GM18505 (cell line): ENCODE results near the gene MFAP3L.
A peak's percentile ranks its signal among the peaks of the same experiment; 100 is the strongest.

Experiments
- ATAC-seq: cut with Tn5 transposase; IDR thresholded peaks from one replicate; pipeline ENCODE4 v1.9.1; 2021; ENCODE audit not compliant: unreplicated experiment
- POLR2A ChIP-seq: IDR thresholded peaks from 4 replicates; pipeline ENCODE4 v1.6.1; 2011; ENCODE audit warnings: borderline replicate concordance; ENCODE audit not compliant: insufficient read depth, insufficient read length; ENCODE audit errors: extremely low read depth

The MFAP3L gene

DNA sequence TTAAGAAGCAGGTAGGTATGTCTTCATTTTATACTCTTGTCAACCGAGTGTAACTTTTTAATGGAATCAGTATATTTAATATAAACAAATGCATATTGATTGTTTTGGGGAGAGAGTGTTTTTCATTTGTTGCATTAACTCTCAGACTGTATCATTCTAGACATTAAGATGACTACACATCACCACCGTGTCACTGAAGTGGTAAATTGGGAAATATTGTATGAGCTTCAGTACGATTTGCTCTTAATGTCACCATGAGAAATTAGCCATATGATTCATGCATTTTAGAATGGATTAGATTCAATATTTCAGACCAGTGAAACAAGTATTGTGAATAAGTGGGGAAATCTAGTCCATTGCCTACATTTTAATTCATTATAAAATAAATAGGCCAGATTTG is 9.7 kb upstream of the MFAP3L start:
- no peak for ATAC-seq
- TF ChIP-seq POLR2A = no peak

DNA sequence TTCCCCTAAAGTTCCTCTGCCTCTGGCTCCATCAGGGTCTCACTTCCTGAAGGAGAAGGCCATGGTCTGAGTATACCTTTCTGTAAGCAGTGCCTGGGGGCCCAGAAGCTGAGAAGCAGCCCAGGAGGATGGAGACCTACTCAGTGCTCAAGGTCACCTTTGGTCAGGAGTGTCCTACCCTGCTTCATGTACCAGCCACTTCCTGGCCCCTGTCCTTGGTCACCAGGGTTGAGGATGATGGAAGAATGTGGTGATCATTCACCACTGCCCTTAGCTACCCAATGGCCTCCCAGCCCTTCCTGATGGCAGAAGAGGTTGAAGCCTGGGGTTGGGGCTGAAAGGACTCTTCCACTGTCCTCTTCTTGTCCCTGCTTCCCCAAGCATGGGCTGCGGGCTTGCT is 9.0 kb upstream of the MFAP3L start:
- no peak for ATAC-seq
- TF ChIP-seq POLR2A = no peak

DNA sequence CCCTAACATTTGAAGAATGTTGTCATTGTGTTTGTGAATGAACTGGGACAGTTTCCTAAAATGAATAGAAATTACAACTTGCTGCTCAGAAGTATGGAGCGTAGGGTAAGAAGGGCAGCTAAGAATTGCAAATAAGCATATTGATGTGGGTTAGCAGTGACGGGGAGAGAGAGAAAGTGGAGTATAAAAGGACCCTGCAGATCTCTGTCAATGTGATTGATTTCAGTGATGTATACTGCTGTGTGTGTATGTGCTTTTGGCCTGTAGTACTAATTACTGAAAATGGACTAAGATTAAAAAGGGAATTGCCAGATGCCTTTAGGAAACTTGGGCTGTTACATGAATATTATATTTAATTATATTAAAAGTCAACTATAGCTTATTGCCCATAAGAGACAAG is 7.8 kb upstream of the MFAP3L start:
- no peak for TF ChIP-seq POLR2A
- no peak for ATAC-seq

DNA sequence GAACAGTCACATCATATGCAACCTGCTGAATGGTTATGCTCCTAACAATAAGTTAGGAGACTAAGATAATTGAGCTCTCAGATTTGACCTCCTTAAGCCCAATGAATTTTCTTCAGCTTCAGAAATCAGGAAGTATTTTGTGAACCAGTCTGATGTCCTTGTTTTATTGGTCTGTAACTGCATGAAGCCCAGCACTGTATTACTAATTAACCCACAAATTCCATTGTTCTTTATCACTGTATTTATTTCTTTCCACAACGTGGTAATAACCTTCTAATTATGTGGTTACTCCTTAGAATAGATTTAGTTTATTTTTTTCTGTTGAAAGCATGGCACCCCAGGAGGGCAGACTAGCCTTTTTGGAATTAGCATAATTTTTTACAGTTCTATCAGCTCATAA is 3.9 kb upstream of the MFAP3L start:
- no peak for ATAC-seq
- no peak for TF ChIP-seq POLR2A

DNA sequence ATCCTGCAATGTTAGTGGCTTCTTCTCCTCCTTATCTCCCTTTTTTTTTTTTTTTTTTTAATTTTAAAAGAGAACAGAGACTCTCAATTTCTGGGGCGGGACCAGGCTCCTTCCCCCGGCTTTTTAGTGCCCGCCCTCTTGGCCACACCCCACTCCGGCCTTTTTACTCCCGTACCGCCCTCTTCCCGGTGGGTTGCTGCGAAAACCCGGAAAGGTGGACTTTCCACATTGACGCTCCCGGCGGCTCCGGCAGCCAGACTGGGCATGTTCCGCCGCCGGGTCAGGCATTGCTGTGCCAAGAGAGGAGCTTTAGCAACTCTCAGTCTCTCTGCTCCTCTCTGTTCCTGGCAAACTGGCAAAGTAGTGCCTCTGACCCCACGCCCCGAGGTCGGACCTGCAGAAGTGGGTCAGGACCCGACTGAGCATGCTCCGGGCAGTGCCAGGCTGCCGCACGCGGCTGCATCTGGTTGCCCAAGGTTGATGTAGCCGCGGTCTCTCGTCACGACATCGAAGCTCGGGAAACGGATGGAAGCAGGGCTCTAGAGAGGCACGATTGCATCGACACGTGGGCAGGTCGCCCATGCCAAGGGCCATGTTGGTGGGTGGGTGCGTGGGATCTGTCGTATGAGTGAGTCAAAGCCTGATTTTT is 1.1 kb upstream of the MFAP3L start:
- no peak for TF ChIP-seq POLR2A
- ATAC-seq = peak; percentile 68

DNA sequence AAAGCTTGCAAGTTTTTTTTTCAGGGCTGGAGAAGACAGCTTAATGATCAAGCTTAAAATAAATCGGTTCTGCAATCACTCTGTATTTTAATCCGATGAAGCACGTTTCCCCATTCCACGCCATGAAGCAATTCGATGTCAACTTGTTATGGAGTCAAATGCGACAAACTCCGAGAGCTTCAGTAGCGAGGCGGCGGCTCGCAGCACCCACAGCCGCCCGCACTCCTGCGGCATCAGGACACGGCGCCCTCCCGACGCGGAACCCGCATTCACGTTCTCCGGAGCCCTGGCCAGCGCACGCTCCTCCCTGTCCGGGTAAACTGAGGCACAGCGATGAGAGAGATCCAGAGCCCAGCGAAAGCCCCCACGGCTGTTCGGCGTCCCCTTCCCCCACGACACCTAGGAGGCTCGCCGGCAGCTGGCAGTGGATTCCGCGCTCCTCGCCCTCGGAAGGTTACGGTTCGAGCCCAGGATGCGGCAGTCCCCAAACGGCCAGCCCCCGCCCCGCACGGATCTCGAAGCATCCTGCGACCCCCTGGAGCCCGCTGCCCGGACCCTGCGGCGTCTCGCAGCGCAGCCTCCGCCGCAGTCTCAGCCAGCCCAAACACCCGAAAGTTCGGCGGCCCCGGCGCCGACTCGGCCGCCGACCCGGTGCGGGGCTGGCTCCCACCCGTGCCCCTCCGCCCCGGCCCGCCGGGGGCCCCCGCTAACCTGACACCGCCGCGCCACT is 507 bp downstream of the MFAP3L start:
- no peak for ATAC-seq

DNA sequence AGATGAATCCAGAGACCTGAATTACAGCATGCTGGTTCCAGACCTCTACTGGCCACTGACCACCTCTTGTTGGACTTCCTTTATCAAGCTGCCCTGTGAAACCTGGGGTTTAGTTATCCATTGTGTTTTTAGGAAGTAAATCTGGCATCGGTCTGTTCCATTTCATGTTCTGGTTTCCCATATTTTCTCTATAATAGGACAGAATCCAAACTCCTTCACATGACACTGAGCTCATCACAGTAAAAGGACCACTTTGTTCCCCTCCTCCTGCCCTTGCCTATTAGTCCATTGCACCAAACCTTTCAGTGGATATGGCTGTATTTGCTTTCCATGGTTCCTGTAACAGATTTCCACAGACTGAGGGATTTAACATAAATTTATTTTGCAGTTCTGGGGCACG is 4.0 kb downstream of the MFAP3L start:
- TF ChIP-seq POLR2A = no peak
- ATAC-seq = no peak

More for the DNA sequence above, 507 bp downstream of the MFAP3L start:
- TF ChIP-seq POLR2A = no peak

DNA sequence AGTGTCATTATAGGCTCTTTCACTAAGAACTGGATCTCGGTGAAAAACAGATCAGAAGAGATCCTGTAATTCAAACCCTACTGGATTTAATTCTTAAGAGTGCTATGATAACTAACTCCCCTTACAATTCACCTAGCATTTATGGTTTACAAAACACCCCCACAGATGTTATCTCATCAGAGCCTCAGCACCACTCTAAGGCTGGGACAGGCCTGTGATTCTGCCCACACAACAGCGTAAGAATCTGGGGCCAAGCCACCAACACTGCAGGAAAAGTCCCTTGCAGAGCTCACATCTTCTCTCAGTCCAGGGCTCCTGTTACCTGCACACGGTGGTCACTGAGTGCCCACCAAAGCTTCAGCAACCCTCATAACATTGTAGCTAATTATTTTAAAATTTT is 8.9 kb downstream of the MFAP3L start:
- no peak for ATAC-seq
- TF ChIP-seq POLR2A = no peak

DNA sequence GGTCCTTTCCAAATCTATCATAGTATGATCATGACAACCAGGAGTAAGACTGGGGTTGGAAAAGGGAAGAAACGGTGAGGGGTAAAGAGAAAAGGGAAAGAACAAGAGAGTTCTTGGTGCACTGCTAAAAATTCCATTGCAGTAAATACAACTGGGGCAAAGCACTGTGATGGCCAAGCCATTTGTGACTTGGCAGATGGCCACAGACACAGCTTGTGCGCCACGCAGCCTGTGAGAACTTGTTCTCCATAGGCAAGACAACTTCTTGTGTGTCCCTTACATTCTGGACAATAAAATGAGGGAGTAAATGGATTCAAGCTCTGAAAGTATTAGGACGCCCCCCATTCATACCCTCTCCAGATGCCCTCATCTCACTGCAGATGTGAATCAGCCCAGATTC is 10.9 kb downstream of the MFAP3L start:
- no peak for ATAC-seq
- no peak for TF ChIP-seq POLR2A

DNA sequence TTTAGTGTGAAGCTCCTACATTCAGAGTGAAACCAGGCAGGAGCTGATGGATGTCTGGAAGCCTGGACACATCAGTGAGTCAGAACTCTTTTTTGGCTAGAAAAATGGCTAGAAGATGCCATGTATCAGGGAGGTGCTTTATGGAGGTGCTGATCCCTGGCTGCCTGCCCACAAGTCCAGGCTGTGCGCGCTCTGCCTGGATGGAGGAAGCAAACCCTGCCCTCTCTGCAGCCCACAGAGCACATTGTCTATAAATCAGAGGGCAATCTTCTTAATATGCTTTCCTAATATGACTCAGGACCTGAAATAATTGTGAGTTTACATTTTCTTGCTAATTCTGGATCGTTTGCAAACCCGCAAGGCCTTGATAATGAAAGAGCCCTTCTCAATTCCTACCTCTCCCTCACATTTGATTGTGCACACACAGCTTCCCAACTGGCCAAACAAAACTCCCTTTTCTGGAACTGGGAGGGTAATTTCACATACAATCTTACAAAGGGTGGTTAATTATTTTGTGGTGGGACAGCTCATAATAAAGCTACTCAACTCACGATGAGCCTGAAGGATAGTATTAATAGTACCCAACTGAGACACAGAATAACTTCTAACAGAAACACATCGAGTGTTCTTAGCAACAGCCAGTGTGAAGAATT is 11.7 kb downstream of the MFAP3L start:
- no peak for ATAC-seq
- no peak for TF ChIP-seq POLR2A

DNA sequence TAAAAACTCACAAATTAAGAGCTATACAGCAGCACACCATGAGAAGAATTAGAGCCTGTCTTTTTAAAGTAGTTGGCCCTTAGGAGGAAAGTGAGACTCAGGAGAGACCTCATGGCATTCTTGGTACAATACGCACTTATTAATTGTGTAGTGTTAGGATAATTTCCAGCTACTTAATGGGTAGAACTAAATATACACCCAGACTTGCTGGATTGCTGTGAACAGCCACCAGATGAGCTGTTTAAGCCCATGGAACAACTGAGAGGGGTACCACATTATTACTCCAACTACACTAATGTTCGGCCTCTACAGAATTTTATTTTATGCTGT is 13.6 kb downstream of the MFAP3L start:
- no peak for ATAC-seq

DNA sequence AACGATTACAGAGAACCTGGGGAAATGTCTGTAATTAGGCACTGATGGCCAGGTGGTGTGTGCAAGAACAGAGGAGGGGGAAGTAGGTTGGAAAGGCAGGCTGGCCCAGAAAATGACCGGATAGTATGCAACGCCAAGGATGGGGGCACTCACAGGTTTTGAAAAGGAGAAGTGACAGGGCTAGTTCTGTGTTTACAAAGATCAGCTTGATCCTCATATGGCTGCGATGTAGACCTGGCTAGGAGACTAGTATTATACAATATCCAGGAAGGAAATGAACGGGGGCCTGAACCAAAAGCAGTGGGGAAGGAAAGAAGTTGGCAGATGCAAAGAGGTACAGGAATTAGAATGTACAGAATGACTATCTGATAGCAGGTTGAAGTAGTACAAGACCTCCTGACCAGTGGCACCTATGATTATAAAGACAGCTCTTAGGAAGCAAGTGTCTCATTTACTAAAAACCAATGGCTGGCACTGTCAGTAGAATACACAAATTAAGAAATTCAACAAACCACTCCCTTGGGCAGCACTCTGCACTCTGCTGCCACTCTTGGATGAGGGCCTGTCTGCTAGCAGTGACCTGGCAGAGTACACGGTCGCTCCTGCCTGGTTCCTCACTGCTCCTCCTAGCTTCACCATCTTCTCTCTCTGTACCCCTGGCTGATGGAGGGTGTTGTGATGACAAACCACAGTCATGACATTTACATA is 14.1 kb downstream of the MFAP3L start:
- TF ChIP-seq POLR2A = no peak
- ATAC-seq = no peak

More for the DNA sequence above, 13.6 kb downstream of the MFAP3L start:
- no peak for TF ChIP-seq POLR2A

DNA sequence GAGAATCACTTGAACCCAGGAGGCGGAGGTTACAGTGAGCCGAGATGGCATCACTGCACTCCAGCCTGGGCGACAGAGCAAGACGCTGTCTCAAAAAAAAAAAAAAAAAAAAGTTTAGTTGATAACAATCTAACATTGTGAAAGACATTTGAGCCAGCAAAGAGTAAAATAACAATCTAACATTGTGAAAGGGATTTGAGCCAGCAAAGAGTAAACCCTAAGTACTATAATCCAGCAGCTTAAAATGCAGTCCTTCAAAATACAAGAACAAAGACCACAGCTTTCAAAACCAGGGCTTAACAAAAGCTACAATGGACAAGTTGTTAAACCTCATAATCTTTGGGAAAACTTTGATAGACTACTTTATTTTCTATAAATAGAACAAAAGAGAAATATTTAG is 16.9 kb downstream of the MFAP3L start:
- TF ChIP-seq POLR2A = no peak
- ATAC-seq = no peak

DNA sequence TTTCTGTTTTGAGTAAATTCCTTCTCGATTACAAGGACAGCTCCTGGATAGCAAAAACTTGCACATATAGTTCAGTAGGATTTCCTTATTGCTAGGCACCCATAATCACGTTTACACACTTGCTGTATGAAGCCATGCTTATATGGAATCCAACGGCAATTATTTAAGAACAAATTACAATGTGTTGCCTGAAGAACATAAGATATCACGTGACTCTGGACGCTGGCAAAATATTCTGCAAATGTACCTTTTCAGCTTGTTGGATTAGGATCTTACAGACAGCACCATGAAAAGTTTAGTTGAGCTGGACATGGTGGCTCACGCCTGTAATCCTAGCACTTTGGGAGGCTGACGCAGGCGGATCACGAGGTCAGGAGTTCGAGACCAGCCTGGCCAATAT is 17.4 kb downstream of the MFAP3L start:
- no peak for TF ChIP-seq POLR2A

DNA sequence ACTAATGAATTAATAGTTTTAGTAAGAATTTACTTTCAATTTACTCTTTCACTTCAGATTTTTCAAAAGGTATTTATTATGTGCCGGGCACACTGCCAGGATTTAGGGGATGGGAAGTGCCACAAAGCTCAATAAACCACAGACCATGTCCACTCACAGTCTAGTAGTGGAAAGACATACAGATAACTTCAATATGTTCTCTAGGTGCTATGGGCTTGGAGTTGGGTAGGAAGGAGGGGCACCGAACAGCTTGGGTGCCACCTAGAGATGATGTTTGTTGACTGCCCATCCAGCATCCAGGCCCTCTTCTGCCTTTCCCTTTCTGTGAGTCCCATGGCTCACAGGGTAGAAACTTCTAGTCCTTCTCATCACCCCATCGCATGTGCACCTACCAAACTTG is 17.8 kb downstream of the MFAP3L start:
- ATAC-seq = no peak
- no peak for TF ChIP-seq POLR2A

More for the DNA sequence above, 17.4 kb downstream of the MFAP3L start:
- ATAC-seq = no peak

DNA sequence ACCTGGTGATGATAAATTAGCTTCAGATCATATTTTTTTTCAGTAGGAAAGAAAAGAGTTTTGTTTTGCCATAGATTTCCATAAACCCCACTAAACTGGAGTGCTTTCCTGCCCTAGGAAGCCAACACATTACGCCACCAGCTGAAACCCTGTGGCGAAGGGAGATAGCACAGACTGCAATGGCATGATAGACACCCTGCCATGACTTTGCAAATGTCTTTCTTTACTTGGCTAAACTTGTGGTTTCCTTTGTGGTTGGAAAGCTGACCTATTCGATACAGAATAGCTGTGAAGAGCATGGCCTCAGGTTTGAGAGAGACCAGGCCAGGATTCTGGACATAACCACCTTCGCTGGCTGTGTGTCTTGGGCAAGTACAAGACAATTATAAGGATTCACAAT is 19.1 kb downstream of the MFAP3L start:
- TF ChIP-seq POLR2A = no peak
- no peak for ATAC-seq
